ENCODE data around the gene PTPN14. TPM values are rescaled to one million over a fixed set of nuclear protein-coding genes. Genes with fewer than 3 reads are reported as not detected.

The PTPN14 gene
- polyA plus RNA-seq, 1 donor from 2014 or later, result 0.07 TPM

GRCh38 chr1:214469290-214469689 lies 82.1 kb downstream of the PTPN14 start:
- Histone ChIP-seq H3K27me3 (ENCODE audit: insufficient read depth, low read depth, low read length) (no peaks in the 10 kb centered on the region), H4K20me1 (ENCODE audit: insufficient read depth) (no peaks in the 10 kb centered on the region), H3K27ac (ENCODE audit: low read length) (no peak overlapping the region), H3K9me3 (ENCODE audit: low read length) (no peaks in the 10 kb centered on the region), H2AFZ (ENCODE audit: low read depth, low read length) (no peak overlapping the region), H3K79me2 (replicated peaks; ENCODE audit: insufficient read depth, low read length) (no peaks in the 10 kb centered on the region), H3F3A (ENCODE audit: insufficient read depth, low read length, poor library complexity, severe bottlenecking) (no peaks in the 10 kb centered on the region), H3K36me3 (ENCODE audit: insufficient read depth, low read length) (no peaks in the 10 kb centered on the region), H3K9me2 (ENCODE audit: insufficient read depth, low read length) (no peaks in the 10 kb centered on the region), H3K4me2 (ENCODE audit: low read length) (no peak overlapping the region), H3K4me3 (ENCODE audit: low read length) (no peak overlapping the region), H3K9ac (ENCODE audit: low read length) (no peak overlapping the region)
- TF ChIP-seq CTCF (IDR thresholded peaks at IDR 0.05; ENCODE audit: poor library complexity, severe bottlenecking) (no peak), TAF1 (IDR thresholded peaks at IDR 0.05; ENCODE audit: low read depth) (no peak), RAD21 (conservative IDR thresholded peaks at IDR 0.05) (no peak), POLR2AphosphoS5 (IDR thresholded peaks at IDR 0.05) (no peak), EZH2 (IDR thresholded peaks at IDR 0.05; ENCODE audit: borderline replicate concordance, insufficient read depth, low read length, poor library complexity, severe bottlenecking) (no peak), MXI1 (conservative IDR thresholded peaks at IDR 0.05; ENCODE audit: poor library complexity, severe bottlenecking) (no peak), EP300 (conservative IDR thresholded peaks at IDR 0.05; ENCODE audit: poor library complexity, severe bottlenecking) (no peak), SMC3 (conservative IDR thresholded peaks at IDR 0.05; ENCODE audit: poor library complexity) (no peak)
- TF ChIP-seq, protein P1, sequence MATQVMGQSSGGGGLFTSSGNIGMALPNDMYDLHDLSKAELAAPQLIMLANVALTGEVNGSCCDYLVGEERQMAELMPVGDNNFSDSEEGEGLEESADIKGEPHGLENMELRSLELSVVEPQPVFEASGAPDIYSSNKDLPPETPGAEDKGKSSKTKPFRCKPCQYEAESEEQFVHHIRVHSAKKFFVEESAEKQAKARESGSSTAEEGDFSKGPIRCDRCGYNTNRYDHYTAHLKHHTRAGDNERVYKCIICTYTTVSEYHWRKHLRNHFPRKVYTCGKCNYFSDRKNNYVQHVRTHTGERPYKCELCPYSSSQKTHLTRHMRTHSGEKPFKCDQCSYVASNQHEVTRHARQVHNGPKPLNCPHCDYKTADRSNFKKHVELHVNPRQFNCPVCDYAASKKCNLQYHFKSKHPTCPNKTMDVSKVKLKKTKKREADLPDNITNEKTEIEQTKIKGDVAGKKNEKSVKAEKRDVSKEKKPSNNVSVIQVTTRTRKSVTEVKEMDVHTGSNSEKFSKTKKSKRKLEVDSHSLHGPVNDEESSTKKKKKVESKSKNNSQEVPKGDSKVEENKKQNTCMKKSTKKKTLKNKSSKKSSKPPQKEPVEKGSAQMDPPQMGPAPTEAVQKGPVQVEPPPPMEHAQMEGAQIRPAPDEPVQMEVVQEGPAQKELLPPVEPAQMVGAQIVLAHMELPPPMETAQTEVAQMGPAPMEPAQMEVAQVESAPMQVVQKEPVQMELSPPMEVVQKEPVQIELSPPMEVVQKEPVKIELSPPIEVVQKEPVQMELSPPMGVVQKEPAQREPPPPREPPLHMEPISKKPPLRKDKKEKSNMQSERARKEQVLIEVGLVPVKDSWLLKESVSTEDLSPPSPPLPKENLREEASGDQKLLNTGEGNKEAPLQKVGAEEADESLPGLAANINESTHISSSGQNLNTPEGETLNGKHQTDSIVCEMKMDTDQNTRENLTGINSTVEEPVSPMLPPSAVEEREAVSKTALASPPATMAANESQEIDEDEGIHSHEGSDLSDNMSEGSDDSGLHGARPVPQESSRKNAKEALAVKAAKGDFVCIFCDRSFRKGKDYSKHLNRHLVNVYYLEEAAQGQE (IDR thresholded peaks at IDR 0.05; ENCODE audit: borderline replicate concordance), result no peak

GRCh38 chr1:214467078-214467585 lies 84.3 kb downstream of the PTPN14 start:
- no peaks in the 10 kb centered on the region for H3K36me3 ChIP-seq (ENCODE audit: insufficient read depth, low read length)
- H3K79me2 ChIP-seq (replicated peaks; ENCODE audit: insufficient read depth, low read length), result no peaks in the 10 kb centered on the region
- no peak overlapping the region for H3K4me3 ChIP-seq (ENCODE audit: low read length)
- no peaks in the 10 kb centered on the region for H3K27me3 ChIP-seq (ENCODE audit: insufficient read depth, low read depth, low read length)
- H3K4me2 ChIP-seq (ENCODE audit: low read length), result no peak overlapping the region
- H3K9me3 ChIP-seq (ENCODE audit: low read length), result no peaks in the 10 kb centered on the region
- no peaks in the 10 kb centered on the region for H4K20me1 ChIP-seq (ENCODE audit: insufficient read depth)
- no peak overlapping the region for H3K9ac ChIP-seq (ENCODE audit: low read length)
- no peaks in the 10 kb centered on the region for H3K9me2 ChIP-seq (ENCODE audit: insufficient read depth, low read length)
- H2AFZ ChIP-seq (ENCODE audit: low read depth, low read length), result no peak overlapping the region
- TF ChIP-seq SMC3 (conservative IDR thresholded peaks at IDR 0.05; ENCODE audit: poor library complexity) (no peak), MXI1 (conservative IDR thresholded peaks at IDR 0.05; ENCODE audit: poor library complexity, severe bottlenecking) (no peak), RAD21 (conservative IDR thresholded peaks at IDR 0.05) (no peak), CTCF (IDR thresholded peaks at IDR 0.05; ENCODE audit: poor library complexity, severe bottlenecking) (no peak), POLR2AphosphoS5 (IDR thresholded peaks at IDR 0.05) (no peak), TAF1 (IDR thresholded peaks at IDR 0.05; ENCODE audit: low read depth) (no peak), EZH2 (IDR thresholded peaks at IDR 0.05; ENCODE audit: borderline replicate concordance, insufficient read depth, low read length, poor library complexity, severe bottlenecking) (no peak), EP300 (conservative IDR thresholded peaks at IDR 0.05; ENCODE audit: poor library complexity, severe bottlenecking) (no peak)
- TF ChIP-seq, protein P1 (IDR thresholded peaks at IDR 0.05; ENCODE audit: borderline replicate concordance), result no peak
- H3F3A ChIP-seq (ENCODE audit: insufficient read depth, low read length, poor library complexity, severe bottlenecking), result no peaks in the 10 kb centered on the region
- no peak overlapping the region for H3K27ac ChIP-seq (ENCODE audit: low read length)

Measured in neural cell (in vitro differentiated cells).